Gastrocnemius medialis (tissue), 4 donors: ENCODE results near the gene AP3S2. TPM values are rescaled to one million over a fixed set of nuclear protein-coding genes. Genes with fewer than 3 reads are reported as not detected.

ENCODE experiments used
- ATAC-seq, 2 donors: fragments of 150-250 bp; one replicate each; pipeline ENCODE4 v1.9.1; 2016
- DNase-seq, 2 donors: peaks; one replicate each; pipeline ENCODE4 v3.0.0-alpha.2; 2019
- H3K27ac ChIP-seq, 4 donors: fragments of 200-600 bp; sonication (generic); 1 replicate in 1 of 4; 2 replicates in 3 of 4; pipeline ENCODE4 v1.5.1; 2016 to 2018; ENCODE audit warnings: mild to moderate bottlenecking in 2 of 4, moderate library complexity in 1 of 4
- H3K27me3 ChIP-seq, 3 donors: fragments of 200-600 bp; sonication (generic) in 2 of 3; 1 replicate in 1 of 3; 2 replicates in 2 of 3; pipeline versions ENCODE4 v1.5.1 to v1.6.0; 2016 to 2019; ENCODE audit warnings: mild to moderate bottlenecking in 1 of 3, moderate library complexity in 1 of 3
- H3K36me3 ChIP-seq, 2 donors: fragments of 200-600 bp; sonication (generic) in 1 of 2; one replicate each; pipeline ENCODE4 v1.5.1; 2017 to 2018
- H3K4me1 ChIP-seq, 2 donors: fragments of 200-600 bp; sonication (generic) in 1 of 2; one replicate each; pipeline ENCODE4 v1.5.1; 2016 to 2017; ENCODE audit warnings: mild to moderate bottlenecking in 2 of 2
- H3K4me3 ChIP-seq, 4 donors: fragments of 200-600 bp; sonication (generic) in 3 of 4; 1 replicate in 1 of 4; 2 replicates in 3 of 4; pipeline ENCODE4 v1.5.1; 2016 to 2019; ENCODE audit warnings: mild to moderate bottlenecking in 2 of 4
- H3K9me3 ChIP-seq, 3 donors: fragments of 200-600 bp; sonication (generic) in 2 of 3; 1 replicate in 1 of 3; 2 replicates in 2 of 3; pipeline ENCODE4 v1.5.1; 2016 to 2019
- POLR2A ChIP-seq, 2 donors: fragments of 450-650 bp; IDR thresholded peaks; one replicate each; pipeline ENCODE4 v1.6.1; 2017; ENCODE audit warnings: antibody characterized with exemption in 2 of 2, mild to moderate bottlenecking in 2 of 2, moderate library complexity in 2 of 2
- in situ Hi-C, 4 donors: fragments of 200-750 bp; cut with MboI; loops; one replicate each; pipeline versions ENCODE4 v1.15.0 to v1.8.0; 2017; ENCODE audit warnings: low sequenced_read_pairs in 4 of 4
- intact Hi-C: fragments of 100-400 bp; cut with DNase I; formaldehyde crosslinking; loops from one replicate; pipeline ENCODE4 v1.15.1; 2023; ENCODE audit warnings: low total_unique reads
- total RNA-seq, 4 donors: library from RNA; depleted of rRNA; stranded (reverse); fragments of >200 nt; gene quantifications; one replicate each; pipeline versions ENCODE4 v1.1.0 to v1.2.3, GENCODE V29; 2016
- TF ChIP-seq, protein P1 (sequence below), 5 experiments: fragments of 450-650 bp in 3 of 5; fragments of 200-600 bp in 2 of 5; sonication (generic) in 2 of 5; IDR thresholded peaks in 4 of 5; conservative IDR thresholded peaks in 1 of 5; 1 replicate in 4 of 5; 2 replicates in 1 of 5; pipeline ENCODE4 v1.5.1; 2016 to 2019; ENCODE audit warnings: antibody characterized with exemption in 5 of 5, mild to moderate bottlenecking in 3 of 5, moderate library complexity in 3 of 5

Gene AP3S2
- total RNA-seq, 4 donors from 2014 or later: 48.4 to 82.6 (median 71.3) TPM

DNA sequence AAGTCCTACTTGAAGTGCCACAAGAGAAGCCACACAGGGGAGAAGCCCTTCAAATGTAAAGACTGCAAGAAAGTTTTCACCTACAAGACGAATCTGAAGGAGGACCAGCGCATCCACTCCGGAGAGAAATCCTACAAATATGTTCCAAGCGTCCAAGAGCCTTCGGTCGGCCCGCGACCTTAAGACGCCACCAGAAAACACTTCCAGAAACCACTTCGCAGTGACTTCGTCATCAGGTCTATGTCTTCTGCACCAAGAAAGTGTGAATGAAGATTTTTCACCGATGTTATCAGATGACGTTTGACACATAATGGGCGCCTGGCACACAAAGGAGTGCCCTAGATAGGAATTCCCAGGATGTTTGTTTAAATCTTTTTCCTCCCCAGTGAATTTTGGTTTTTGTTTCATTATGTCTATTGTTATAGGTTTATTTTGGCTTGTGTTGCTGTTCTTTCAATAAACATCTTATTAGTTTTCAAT is 43.0 kb upstream of the AP3S2 start:
- DNase-seq (no peak), ATAC-seq (no peak)
- Histone ChIP-seq H3K27me3 (no peaks in the 10 kb centered on the region), H3K36me3 (no peaks in the 10 kb centered on the region), H3K9me3 (no peaks in the 10 kb centered on the region), H3K4me1 (no peaks in the 10 kb centered on the region), H3K27ac (no peak overlapping the region), H3K4me3 (no peak overlapping the region)
- in situ Hi-C loops: no loop called here
- TF ChIP-seq, protein P1, sequence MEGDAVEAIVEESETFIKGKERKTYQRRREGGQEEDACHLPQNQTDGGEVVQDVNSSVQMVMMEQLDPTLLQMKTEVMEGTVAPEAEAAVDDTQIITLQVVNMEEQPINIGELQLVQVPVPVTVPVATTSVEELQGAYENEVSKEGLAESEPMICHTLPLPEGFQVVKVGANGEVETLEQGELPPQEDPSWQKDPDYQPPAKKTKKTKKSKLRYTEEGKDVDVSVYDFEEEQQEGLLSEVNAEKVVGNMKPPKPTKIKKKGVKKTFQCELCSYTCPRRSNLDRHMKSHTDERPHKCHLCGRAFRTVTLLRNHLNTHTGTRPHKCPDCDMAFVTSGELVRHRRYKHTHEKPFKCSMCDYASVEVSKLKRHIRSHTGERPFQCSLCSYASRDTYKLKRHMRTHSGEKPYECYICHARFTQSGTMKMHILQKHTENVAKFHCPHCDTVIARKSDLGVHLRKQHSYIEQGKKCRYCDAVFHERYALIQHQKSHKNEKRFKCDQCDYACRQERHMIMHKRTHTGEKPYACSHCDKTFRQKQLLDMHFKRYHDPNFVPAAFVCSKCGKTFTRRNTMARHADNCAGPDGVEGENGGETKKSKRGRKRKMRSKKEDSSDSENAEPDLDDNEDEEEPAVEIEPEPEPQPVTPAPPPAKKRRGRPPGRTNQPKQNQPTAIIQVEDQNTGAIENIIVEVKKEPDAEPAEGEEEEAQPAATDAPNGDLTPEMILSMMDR (IDR thresholded peaks at IDR 0.05 in 4 of 5, conservative IDR thresholded peaks at IDR 0.05 in 1 of 5): no peak
- no peak for TF ChIP-seq POLR2A (IDR thresholded peaks at IDR 0.05)
- intact Hi-C loops: no loop called here

DNA sequence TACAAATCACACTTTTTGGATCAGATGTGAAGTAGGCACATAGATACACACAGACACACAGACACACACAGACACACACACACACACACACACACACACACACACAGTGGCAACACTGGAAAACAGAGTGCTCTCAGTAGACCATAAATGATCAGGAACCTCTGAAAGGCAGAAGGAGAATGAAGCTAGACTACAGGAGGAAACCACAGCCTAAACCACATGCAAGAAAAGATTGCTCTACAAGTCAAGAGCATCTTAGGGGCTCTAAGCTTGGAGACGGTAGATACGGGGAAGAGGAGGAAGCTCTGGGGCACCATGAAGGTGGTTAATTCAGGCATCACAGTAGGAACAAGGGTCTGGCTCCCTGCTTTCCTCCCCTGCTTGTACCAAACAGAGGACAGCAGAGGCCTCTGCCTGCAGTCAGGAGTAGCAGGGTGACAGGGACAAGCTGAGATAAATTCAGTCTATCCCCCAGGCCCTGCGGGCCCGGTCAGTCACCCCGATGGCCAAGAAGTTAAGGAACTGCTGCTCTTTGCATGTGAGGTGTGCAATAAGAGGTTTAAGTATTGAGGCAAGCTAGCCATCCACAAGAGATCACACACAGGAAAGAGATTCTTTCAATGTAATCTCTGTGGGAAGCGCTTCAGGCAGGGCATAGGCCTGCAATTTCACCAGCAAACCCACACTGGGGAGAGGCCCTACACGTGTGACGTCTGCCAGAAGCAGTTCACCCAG is 42.4 kb upstream of the AP3S2 start:
- H3K4me3 ChIP-seq: no peak overlapping the region
- TF ChIP-seq, protein P1 (IDR thresholded peaks at IDR 0.05 in 4 of 5, conservative IDR thresholded peaks at IDR 0.05 in 1 of 5): no peak
- TF ChIP-seq POLR2A (IDR thresholded peaks at IDR 0.05): no peak
- H3K4me1 ChIP-seq: no peaks in the 10 kb centered on the region
- H3K36me3 ChIP-seq: no peaks in the 10 kb centered on the region
- intact Hi-C loops: no loop called here
- in situ Hi-C loops: no loop called here
- ATAC-seq: no peak
- no peak for DNase-seq
- no peaks in the 10 kb centered on the region for H3K9me3 ChIP-seq
- no peak overlapping the region for H3K27ac ChIP-seq
- no peaks in the 10 kb centered on the region for H3K27me3 ChIP-seq

DNA sequence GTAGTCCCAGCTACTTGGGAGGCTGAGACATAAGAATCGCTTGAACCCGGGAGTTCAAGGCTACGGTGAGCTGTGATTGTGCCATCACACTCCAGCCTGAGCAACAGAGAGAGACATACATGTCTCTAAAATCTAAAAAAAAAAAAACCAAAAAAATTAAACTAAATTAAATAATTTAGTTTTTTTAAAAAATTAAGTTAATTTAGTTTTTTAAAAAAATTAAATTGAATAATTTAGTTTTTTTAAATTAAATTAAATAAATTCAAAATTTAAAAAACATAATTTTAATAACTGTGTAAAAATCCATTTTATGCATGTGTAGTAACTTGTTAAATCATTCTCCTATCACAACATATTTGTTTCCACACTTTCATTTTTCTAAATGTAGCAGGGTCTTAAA is 39.1 kb upstream of the AP3S2 start:
- no peak overlapping the region for H3K4me3 ChIP-seq
- intact Hi-C loops (no loop called here), in situ Hi-C loops (no loop called here)
- no peak for ATAC-seq
- no peaks in the 10 kb centered on the region for H3K4me1 ChIP-seq
- no peak for DNase-seq
- no peaks in the 10 kb centered on the region for H3K9me3 ChIP-seq
- H3K27me3 ChIP-seq: no peaks in the 10 kb centered on the region
- H3K36me3 ChIP-seq: no peaks in the 10 kb centered on the region
- H3K27ac ChIP-seq: no peak overlapping the region
- TF ChIP-seq, protein P1 (IDR thresholded peaks at IDR 0.05 in 4 of 5, conservative IDR thresholded peaks at IDR 0.05 in 1 of 5): no peak
- TF ChIP-seq POLR2A (IDR thresholded peaks at IDR 0.05): no peak

DNA sequence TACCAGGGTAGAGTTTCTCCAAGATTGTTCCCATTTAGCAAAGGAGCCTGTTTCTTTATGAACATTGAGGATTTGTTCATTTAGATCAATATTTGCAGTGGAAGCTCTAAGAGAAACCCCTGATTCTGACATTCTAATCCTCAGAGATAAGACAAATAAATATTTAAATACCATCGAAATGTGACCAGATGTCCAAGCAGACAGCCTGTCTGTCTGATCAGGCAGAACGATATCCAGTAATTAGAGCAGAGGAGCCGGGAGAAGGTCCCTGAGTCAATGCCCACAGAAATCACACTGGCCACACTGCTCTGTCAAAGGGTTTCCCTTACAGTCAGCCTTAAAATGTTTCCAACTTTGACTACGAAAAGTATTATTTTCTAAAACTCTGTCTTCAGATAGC is 34.6 kb upstream of the AP3S2 start:
- no peak for DNase-seq
- Histone ChIP-seq H3K4me1 (no peaks in the 10 kb centered on the region), H3K36me3 (no peaks in the 10 kb centered on the region), H3K4me3 (no peak overlapping the region), H3K9me3 (no peaks in the 10 kb centered on the region), H3K27me3 (no peaks in the 10 kb centered on the region), H3K27ac (no peak overlapping the region)
- in situ Hi-C loops (no loop called here), intact Hi-C loops (no loop called here)
- no peak for ATAC-seq
- no peak for TF ChIP-seq POLR2A (IDR thresholded peaks at IDR 0.05)
- TF ChIP-seq, protein P1 (IDR thresholded peaks at IDR 0.05 in 4 of 5, conservative IDR thresholded peaks at IDR 0.05 in 1 of 5): no peak
